ENCODE measurements around the gene DTNBP1.
A peak's percentile ranks its signal among the peaks of the same experiment; 100 is the strongest.

DTNBP1 gene, protein sequence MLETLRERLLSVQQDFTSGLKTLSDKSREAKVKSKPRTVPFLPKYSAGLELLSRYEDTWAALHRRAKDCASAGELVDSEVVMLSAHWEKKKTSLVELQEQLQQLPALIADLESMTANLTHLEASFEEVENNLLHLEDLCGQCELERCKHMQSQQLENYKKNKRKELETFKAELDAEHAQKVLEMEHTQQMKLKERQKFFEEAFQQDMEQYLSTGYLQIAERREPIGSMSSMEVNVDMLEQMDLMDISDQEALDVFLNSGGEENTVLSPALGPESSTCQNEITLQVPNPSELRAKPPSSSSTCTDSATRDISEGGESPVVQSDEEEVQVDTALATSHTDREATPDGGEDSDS
- total RNA-seq: 7.0 to 7.6 reads per million in 2 experiments

DNA sequence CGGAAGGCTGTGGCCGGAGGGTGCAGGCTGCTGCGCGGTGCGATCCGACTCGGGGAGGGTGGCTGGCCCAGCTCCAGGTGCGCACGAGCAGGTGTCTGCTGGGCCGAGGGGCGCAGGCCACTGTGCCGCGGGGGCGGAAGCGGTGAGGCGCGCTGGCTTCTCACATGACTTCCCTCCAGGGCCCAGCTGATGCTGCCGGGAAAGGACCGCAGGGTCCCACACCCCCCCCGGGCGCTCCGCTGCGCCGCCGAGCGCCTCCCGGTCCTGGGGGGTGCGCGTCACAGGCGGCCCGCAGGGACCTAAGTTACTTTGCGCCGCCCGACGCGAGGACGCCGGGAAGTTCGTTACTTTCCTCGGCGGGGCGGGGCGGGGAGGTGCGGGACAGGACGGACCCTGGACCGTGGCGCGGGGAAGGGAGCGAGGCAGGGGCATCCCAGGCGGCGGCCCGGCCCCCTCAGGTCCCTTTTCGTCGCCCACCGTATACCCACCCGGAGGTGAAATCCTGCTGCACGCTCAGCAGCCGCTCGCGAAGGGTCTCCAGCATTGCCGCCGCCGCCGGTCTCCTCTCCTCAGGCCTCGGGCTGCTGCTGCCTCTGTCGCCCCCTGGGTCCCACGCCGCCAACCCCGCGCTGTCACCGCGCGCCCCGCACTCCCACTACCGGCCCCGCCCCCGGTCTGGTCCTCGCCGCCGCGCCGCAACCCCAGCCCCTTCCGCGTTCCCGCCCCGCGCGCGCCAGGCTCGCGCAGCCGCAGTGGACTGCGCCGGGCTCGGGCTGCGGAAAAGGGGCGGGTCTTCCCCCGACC lies at the start of gene DTNBP1:
DTNBP1 (minus strand) TSS at position 703 of the 804 bp plus-strand sequence; CDS start at position 544, 159 bp downstream.
- peak; percentile 70 for DNase-seq (ENCODE audit: low read depth)

DNA sequence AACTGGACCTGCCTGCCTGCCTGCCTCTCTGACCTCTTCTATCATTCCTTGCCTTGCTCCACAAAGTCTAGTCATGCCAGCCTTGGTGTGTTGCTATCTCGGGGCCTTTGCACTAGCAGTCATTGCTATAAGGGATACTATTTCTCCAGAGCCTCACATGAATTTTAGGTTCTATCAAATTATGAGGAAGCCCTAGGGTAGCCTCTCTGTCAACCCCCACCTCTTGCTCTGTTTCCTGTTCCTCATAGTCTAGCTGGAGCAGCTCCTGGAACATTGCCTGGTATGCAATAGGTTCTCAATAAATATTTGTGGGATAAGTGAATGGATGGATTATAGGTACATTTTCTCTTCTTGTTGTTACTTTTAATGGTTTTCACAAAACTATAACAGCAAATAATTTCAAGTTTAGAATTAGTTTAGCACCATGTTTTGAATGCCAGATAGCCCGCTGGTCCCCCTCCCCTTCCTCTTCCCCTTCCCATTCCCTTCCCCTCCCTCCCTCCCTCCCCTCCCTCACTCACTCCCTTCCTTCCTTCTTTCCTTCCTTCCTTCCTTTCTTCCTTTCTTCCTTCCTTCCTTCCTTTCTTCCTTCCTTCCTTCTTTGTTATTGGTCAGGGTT lies 46.9 kb upstream of the DTNBP1 start:
- no peak for DNase-seq (ENCODE audit: low read depth)

DNA sequence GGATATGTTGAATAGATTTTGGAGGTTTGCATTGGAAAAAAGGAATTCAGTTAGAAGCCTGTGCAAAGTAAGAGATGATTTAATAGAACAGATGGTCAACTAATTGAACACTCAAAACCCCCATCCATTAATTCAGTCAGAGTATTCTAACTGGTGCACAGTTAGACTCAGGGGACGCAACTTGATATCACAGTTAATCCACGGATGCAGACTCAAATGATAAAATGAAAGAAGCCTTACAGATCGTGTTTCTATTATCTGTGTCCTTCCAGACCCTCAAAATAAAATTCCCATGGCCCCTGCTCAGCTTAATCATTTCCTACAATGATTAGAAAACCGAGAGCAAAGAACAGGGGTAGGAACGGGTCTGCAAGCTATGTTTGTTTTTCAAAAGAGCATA lies 45.4 kb upstream of the DTNBP1 start:
- DNase-seq (ENCODE audit: low read depth): no peak

DNA sequence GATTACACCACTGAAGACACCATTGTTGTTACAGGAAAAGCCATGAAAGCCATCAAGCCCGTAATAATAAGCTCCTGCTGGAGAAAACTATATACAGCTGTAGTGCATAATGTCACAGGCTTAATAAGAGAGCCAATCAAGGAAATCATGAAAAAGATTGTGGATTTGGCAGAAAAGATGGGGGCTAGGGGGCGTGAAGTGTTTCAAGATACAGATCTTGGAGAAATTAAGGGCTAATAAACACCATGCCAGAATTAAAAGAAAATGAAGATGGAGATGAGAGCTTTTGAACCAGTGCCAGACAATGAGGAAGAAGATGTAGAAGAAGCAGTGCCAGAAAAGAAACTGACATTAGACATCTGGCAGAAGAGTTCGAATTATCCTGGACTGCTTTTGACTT lies 43.2 kb upstream of the DTNBP1 start:
- no peak for DNase-seq (ENCODE audit: low read depth)

DNA sequence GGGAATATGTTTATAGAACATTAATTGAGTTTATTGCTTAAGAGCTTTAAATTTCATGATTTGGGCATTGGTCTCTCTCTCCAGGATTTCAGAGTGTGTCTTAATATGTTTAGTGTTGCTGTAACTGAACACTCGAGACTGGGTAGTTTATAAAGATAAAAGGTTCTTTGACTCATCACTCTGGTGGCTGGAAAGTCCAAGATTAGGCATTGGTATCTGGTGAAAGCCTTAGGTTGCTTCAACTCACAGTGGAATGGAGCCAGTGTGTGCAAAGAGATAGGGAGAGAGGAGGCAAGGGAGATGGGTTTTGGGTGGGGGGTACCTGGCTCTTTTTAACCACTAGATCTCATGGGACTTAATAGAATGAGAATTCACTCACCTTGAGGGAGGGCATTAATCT lies 35.6 kb upstream of the DTNBP1 start:
- DNase-seq (ENCODE audit: low read depth): no peak

DNA sequence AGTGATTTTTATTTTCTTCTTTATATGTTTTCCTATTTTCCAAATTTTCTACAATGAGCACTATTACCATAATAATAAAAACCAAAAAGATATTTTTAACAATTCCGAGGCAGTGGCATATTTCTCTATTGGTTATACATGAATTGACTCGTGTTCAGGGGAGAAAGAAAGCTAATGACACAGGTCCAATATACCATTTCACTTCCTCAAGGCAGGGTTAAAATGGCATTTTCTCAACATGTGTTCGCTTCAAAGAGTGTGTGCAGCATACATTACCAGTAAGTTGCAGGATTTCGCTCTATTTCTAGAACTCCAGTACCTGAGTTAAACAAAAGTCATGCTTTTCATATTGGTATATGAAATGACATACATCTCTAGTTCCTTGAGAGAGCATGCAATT lies 35.1 kb upstream of the DTNBP1 start:
- no peak for DNase-seq (ENCODE audit: low read depth)

DNA sequence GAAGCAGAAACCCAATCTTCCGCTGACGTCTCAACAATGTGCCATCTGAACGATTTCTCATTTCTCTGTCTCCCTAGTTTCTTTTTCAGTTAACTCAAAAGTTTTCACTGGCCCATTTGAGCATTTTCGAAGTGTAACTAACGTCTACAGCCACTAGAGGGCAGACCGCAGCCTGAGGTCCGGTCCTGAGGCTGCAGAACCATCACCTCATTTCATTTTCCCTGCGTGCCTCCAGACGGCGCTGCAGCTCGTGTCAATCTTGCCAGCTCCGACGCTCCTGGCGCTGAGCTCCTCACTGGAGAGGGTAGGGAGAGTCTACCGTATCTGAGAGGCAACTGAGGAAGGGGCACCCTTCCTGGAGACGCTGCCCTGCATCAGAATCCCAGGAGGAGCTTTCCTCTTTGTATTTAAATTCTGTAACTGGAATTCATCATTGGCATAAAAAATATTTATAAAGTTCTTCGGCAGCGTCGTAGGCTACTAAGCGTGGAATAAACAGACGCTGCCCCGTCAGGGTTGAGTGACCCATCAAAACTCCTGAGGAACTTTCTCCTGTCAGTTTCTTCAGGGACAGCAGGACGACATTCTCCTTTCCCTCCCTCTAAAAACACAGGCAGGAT lies 28.5 kb upstream of the DTNBP1 start:
- DNase-seq (ENCODE audit: low read depth): peak; percentile 67

DNA sequence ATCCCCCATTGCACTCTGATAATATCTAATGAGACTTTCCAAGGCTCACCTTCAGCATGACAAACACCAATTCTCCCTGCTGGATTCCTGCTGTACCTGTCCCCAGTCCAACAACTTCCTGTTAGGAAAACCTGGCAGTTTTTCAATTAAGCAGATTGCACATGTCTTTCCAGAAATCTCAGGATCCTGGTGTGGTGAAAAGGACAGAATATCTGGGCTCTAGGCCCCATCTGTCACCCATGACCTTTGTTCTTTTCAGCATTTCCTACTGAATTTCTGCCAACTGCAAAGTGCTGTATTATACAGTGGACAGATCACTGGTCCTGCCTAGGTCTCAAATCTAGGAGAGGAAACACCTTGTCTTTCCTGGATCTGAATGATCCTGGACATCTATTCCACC lies 27.7 kb upstream of the DTNBP1 start:
- DNase-seq (ENCODE audit: low read depth): no peak

DNA sequence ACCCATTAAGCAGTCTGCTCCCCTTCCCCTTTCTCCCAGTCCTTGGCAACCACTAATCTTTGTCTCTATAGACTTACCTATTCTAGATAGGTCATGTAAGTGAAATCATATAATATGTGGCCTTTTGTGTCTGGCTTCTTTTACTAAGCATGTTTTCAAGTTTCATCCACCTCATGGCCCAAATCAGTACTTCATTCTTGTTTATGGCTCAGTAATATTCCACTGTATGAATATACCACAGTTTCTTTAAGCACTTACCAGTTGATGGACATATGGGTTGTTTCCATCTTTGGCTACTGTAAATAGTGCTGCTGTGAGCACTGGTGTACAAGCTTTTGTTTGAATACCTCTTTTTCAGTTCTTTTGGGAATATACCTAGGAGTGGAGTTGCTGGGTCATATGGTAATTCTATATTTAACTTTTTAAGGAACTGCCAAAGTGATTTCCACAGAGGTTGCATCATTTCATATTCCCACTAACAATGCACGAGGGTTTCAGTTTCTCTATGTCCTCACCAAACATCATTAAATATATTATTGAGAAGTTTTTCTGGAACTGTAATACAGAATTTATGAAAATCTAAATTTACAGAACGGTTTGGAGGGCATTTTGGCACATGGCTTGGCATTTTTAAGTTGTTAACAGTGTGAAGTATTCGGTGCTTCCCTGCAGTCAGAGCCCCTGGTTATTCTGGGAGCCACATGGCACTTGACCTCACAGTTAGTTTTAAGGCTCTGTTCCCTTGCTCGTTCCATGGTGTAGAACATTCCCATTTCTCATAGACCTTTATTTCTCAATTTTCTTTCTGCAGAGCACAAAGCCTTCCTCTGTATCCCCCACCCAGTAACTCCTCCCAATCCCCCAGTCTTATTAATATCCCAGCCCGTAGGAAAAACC lies 27.0 kb upstream of the DTNBP1 start:
- DNase-seq (ENCODE audit: low read depth): no peak

DNA sequence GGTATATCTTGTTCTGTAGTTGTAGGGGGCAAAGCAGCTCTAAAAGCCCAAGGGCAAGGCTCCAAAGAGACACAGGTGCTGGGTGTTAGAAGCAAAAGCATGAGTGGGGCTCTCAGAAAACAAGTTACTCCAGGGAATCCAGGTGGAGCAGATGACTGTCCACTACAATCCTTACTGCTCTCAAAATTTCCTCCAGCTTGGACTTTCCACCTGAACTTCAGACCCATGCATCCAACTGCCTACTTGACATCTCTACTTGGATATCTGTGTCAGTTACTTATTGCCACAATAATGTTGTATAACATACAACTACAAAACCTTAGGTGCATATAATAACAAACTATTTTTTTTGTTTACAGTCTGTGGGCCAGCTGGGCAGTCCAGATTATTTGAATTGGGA lies 22.8 kb upstream of the DTNBP1 start:
- DNase-seq (ENCODE audit: low read depth): no peak

DNA sequence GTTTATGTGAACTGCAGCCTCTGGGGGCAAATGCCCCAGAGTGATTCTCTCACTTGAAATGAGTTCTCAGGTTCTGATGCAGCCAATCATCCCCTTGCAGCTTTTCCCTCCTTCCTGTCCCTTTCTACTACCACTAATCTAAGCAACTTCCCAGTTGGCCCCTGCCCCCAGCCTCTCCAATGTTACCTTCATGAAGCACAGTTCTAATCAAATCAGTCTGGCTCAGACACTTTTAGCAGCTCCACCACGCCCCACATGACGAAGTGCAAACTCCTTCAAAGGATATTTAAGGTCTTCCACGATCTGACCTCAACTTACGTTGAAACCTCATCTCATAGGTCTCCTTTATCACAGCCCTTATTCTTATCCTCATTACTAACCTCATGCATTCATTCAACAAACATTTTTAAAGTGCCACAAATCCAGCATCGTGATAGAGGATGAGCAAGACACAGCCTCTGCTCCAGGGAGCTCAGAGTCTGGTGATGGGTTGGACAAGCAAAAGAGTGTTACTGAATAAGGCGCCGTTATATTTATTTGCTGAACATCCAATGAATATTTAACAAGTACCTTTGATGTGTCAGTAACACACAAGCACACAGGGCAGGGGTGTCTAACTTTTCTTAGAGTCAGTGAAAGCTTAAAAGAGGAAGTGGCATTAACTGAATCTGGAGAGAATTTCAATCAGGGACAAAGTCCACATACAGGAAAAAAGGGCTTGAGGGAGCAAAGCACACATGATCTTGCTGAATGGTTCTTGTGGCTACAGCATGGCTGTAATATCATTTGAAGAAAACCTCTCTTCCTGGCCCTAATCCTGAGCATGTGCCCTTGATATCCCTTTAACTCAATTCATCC lies 20.4 kb upstream of the DTNBP1 start:
- no peak for DNase-seq (ENCODE audit: low read depth)

DNA sequence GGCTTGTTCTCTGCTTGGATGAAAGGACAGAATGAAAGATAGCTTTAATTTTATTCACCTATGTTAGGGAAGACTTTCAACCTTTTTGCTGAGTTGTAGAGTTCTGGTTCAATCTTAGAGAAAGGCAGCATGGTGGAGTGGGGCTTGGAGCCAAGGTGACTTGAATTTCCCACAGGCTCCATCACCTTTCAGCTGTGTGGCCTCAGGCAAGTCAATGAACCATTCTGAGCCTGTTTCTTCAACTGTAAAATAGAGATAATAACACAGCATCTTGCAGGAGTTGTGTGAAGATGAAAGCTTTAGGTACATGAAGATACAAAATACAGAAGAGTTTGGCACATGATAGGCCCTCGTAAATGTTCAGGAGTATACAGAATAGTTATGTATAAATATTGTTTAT lies 19.1 kb upstream of the DTNBP1 start:
- no peak for DNase-seq (ENCODE audit: low read depth)

DNA sequence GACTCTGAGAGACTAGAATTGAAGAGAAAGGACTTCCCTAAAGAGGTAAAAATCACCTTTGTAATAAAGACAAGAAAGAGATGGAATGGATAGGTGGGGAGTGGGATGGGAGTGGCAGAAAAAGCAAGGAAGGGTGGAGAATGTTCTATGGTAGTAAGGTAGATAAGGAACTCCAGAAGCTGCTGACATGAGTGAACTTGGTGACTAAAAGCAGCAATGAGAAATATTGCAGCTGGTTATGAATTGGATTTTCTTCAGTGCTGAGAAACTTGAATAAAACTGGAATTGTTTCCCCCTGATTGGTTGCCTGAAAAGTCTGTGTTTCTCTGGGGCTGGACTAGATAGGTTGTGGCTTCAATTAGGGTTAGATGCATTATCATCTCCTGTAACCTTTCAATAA lies 15.7 kb upstream of the DTNBP1 start:
- no peak for DNase-seq (ENCODE audit: low read depth)

DNA sequence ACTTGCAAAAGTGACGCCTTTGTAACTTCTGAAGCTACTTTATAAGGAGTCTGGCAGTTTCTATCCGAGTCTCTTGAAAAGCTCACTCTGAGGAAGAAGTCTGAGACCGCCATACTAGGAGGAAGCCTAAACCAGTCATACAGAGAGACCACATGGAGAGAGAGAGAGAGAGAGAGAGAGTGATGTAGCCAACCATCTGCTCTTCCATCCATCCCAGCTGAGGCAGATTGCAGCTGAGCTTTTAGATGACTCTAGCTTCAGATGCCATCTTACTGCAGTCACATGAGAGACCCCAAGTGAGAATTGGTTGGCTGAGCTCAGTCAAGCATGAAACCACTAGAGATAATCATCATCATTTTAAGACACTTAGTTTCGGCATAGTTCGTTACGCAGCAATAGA lies 15.0 kb upstream of the DTNBP1 start:
- no peak for DNase-seq (ENCODE audit: low read depth)

DNA sequence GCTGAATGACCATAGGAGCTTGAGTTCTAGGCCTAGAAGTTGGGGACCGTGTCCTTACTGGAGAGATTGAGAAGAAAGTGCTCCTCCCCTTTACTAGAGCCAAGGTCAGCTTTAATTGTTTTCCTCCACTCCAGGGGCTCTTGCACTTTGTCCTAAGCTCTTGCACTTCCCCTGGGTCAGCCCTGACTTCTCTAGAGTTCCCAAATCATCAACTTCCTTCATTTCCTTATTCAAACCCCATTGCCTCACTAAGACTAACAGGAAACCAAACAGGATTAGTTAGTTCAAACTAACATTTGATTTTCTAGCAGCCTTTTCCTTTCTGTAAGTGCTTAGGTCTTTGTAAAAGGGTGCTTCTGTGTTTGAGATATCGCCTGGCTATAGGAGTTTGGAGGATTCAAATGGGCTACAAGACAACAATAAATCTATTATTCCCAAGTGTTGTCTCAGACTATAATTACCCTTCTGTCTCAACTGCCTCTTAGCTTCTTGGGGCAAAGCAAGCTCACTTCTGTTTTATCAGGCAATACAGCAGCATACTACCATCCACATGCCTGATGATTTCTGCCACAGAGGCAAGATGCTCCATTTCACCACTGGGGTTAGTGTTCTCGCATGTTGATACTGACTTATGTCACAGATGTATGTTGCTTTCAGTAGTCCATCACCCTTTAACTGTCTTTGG lies 12.8 kb upstream of the DTNBP1 start:
- no peak for DNase-seq (ENCODE audit: low read depth)

DNA sequence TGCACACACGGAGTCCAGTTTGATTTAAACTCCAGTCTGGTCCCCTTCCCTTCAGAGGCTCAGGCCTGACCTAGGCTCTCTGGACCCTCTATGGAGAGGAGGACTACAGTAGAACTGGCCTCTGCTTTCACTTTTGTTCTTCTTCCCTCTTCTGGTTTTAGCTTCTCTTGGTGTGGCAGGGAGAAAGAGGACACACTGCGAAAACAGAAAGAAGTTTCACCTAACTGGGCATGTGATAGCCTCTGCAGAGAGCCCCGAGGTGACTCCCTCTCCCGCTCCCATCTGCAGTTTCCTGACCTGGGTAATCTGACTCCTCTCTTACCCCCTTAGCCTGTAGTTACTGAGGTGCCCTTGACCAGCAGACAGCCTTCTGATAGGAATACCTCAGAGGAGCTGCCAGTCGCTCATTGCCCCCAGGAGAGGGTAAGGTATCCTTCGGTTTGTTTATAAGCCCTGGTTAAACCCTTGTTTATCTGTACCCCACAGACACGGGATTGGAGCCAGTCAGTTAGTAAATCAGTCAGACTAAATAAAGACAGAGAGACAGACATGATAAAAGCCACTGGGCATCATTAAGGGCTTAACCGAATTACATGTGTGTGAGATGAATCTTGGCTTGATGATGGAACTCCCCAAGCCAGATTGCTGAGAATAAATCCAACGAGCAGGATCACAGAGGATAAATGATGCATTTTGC lies 12.0 kb upstream of the DTNBP1 start:
- no peak for DNase-seq (ENCODE audit: low read depth)

DNA sequence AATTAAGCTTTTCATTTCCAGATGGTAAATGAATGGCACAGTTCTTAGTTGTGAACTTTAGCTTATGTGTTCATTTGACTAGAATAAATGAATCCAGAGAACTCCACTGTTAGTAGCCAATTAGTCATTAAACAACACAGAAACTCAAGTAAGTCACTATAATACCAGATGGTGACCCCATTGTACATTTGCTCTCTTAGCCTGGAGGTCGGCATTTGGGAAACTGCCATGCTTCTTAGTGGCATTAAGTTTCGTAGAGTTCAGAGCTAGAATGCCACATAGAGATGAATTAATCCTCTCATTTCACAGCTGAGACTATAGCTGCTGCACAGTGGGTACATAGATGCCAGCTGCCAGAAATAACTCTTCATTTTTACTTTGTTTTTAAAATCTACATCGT lies 10.8 kb upstream of the DTNBP1 start:
- DNase-seq (ENCODE audit: low read depth): no peak

DNA sequence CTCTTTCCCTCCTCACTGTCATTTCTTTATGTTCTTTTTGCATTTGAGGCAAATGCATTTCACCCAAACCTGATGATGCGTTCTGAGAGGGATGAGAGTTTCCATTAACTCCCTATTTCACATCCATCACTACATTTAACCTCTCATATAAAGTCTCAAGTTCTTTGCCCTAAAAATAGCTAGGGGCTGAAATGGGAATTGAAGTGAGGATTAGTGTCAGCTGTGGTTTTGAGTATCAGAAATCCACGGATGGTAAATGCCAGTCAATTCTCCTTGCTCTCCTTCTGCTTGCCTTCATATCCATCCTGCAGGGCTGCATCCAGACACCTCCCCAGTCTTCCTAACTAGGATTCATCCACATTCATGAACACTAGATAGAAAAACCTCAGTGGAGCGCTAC lies 10.0 kb upstream of the DTNBP1 start:
- DNase-seq (ENCODE audit: low read depth): no peak

DNA sequence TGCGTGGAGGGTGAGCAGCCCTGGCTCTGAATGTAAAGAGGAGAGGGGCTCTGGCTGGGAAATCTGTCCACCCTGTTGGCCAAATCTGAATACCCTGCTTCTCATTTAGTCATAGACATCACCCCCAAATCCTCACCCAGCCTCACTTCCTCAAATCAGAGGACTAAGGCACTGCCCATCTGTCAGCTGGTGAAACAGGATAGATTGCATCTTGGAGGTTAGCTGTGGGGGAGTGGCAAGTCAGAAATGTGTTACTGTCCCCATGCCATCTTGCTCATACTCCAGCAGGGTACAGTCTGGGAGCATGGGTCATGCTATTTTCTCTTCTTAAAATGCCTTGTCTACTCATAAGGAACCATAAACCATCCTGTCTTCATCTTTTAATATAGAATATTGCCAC lies 9.5 kb upstream of the DTNBP1 start:
- no peak for DNase-seq (ENCODE audit: low read depth)
